Measurements from ENCODE around the gene RHCE.
"Not testable (repeated sequence)": the region's sequence is repeated elsewhere in the genome, so short reads cannot be mapped to it uniquely, and the experiment has no call there.

RHCE gene

GRCh38 chr1:25327864-25328790 is 92.5 kb downstream of the RHCE start:
- not testable (repeated sequence) for H2AFZ ChIP-seq (ENCODE audit: low read length); H2BK15ac ChIP-seq (ENCODE audit: low read length); H3K4ac ChIP-seq (ENCODE audit: low read length); H3K9me3 ChIP-seq (replicated peaks in 1 of 2; ENCODE audit: control insufficient read depth in 2 of 2, insufficient read depth in 1 of 2, low read depth in 1 of 2, low read length in 2 of 2); H3K4me2 ChIP-seq (ENCODE audit: insufficient read depth, low read length, poor library complexity, severe bottlenecking); H2BK120ac ChIP-seq (ENCODE audit: low read depth, low read length); DNase-seq (ENCODE audit: low spot score); H3K36me3 ChIP-seq (replicated peaks in 1 of 2; ENCODE audit: control insufficient read depth in 2 of 2, insufficient read depth in 2 of 2, low read length in 2 of 2); H2BK12ac ChIP-seq (ENCODE audit: low read length); H2BK5ac ChIP-seq (ENCODE audit: low read length); H3K9ac ChIP-seq (ENCODE audit: low read depth, low read length, poor library complexity); H3K14ac ChIP-seq (ENCODE audit: low read length); H3K27ac ChIP-seq (replicated peaks; ENCODE audit: low read length); H2AK5ac ChIP-seq (ENCODE audit: low read depth, low read length); H3K79me1 ChIP-seq (ENCODE audit: low read depth, low read length); H4K91ac ChIP-seq (ENCODE audit: low read depth, low read length, poor library complexity); H3K4me1 ChIP-seq (ENCODE audit: control insufficient read depth in 2 of 2, insufficient read depth in 1 of 2, low read depth in 1 of 2, low read length in 2 of 2); H3K18ac ChIP-seq (ENCODE audit: low read length); H3K27me3 ChIP-seq (ENCODE audit: control insufficient read depth in 3 of 3, insufficient read depth in 3 of 3, low read depth in 1 of 3, low read length in 3 of 3); H4K8ac ChIP-seq (ENCODE audit: low read depth, low read length); H3K23ac ChIP-seq (ENCODE audit: low read depth, low read length, poor library complexity); H3K4me3 ChIP-seq (ENCODE audit: low read length in 2 of 2)
- no CpG with 5 or more reads among the region's 17 CpGs for WGBS, 2 donors (ENCODE audit: extremely low coverage in 2 of 2, insufficient read length in 2 of 2, insufficient replicate concordance in 1 of 2)

DNA sequence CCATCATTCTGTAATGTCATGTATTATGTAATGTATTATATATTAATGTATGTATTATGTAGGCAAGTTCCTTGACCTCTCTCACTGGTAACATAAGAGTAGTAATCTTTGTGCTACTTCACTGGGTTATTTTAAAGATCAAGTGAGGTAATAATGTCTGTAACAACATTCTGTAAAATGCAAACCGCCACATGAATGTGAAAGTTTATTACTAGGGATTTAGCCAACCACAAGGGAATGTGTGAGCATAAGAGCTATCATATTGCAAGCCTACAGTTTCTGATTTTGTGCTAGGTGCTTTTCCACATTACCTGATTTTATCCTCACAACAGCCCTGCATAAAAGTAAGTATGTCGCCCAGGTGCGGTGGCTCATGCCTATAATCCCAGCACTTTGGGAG is 96.2 kb downstream of the RHCE start:
- H3K27ac ChIP-seq (replicated peaks; ENCODE audit: low read length); H4K91ac ChIP-seq (ENCODE audit: low read depth, low read length, poor library complexity); H2BK12ac ChIP-seq (ENCODE audit: low read length); H3K4me3 ChIP-seq (ENCODE audit: low read length in 2 of 2); H3K9me3 ChIP-seq (replicated peaks in 1 of 2; ENCODE audit: control insufficient read depth in 2 of 2, insufficient read depth in 1 of 2, low read depth in 1 of 2, low read length in 2 of 2); H3K14ac ChIP-seq (ENCODE audit: low read length); H2AK5ac ChIP-seq (ENCODE audit: low read depth, low read length); H3K36me3 ChIP-seq (replicated peaks in 1 of 2; ENCODE audit: control insufficient read depth in 2 of 2, insufficient read depth in 2 of 2, low read length in 2 of 2); H2AFZ ChIP-seq (ENCODE audit: low read length); H4K8ac ChIP-seq (ENCODE audit: low read depth, low read length); H3K9ac ChIP-seq (ENCODE audit: low read depth, low read length, poor library complexity); H3K27me3 ChIP-seq (ENCODE audit: control insufficient read depth in 3 of 3, insufficient read depth in 3 of 3, low read depth in 1 of 3, low read length in 3 of 3); H2BK5ac ChIP-seq (ENCODE audit: low read length); H3K79me1 ChIP-seq (ENCODE audit: low read depth, low read length); H3K18ac ChIP-seq (ENCODE audit: low read length); H3K23ac ChIP-seq (ENCODE audit: low read depth, low read length, poor library complexity); H2BK120ac ChIP-seq (ENCODE audit: low read depth, low read length); H3K4ac ChIP-seq (ENCODE audit: low read length); H2BK15ac ChIP-seq (ENCODE audit: low read length); H3K4me2 ChIP-seq (ENCODE audit: insufficient read depth, low read length, poor library complexity, severe bottlenecking); DNase-seq (ENCODE audit: low spot score); H3K4me1 ChIP-seq (ENCODE audit: control insufficient read depth in 2 of 2, insufficient read depth in 1 of 2, low read depth in 1 of 2, low read length in 2 of 2): not testable (repeated sequence)
- no CpG with 5 or more reads among the region's 3 CpGs for WGBS, 2 donors (ENCODE audit: extremely low coverage in 2 of 2, insufficient read length in 2 of 2, insufficient replicate concordance in 1 of 2)

DNA sequence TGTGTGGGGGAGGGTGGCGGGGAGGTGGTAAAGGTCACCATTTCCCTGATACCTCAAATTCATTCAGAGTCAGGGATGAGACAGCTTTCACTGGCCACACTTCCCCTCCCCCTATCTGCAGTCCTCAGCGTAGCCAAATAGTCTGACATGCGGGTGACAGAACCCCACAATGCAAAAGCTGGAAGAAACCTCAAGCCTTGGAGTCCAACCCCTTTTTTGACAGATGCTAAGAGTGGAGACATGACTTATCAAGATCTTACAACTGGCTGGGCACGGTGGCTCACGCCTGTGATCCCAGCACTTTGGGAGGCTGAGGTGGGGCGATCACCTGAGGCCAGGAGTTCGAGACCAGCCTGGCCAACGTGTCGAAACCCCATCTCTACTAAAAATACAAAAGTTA is 98.5 kb downstream of the RHCE start:
- H3K4me1 ChIP-seq (ENCODE audit: control insufficient read depth in 2 of 2, insufficient read depth in 1 of 2, low read depth in 1 of 2, low read length in 2 of 2); H3K4ac ChIP-seq (ENCODE audit: low read length); H2BK12ac ChIP-seq (ENCODE audit: low read length); H4K8ac ChIP-seq (ENCODE audit: low read depth, low read length); H2AK5ac ChIP-seq (ENCODE audit: low read depth, low read length); H2AFZ ChIP-seq (ENCODE audit: low read length); H2BK15ac ChIP-seq (ENCODE audit: low read length); DNase-seq (ENCODE audit: low spot score); H3K4me2 ChIP-seq (ENCODE audit: insufficient read depth, low read length, poor library complexity, severe bottlenecking); H3K18ac ChIP-seq (ENCODE audit: low read length); H4K91ac ChIP-seq (ENCODE audit: low read depth, low read length, poor library complexity); H3K9me3 ChIP-seq (replicated peaks in 1 of 2; ENCODE audit: control insufficient read depth in 2 of 2, insufficient read depth in 1 of 2, low read depth in 1 of 2, low read length in 2 of 2); H3K23ac ChIP-seq (ENCODE audit: low read depth, low read length, poor library complexity); H3K79me1 ChIP-seq (ENCODE audit: low read depth, low read length); H2BK120ac ChIP-seq (ENCODE audit: low read depth, low read length); H3K27me3 ChIP-seq (ENCODE audit: control insufficient read depth in 3 of 3, insufficient read depth in 3 of 3, low read depth in 1 of 3, low read length in 3 of 3); H3K4me3 ChIP-seq (ENCODE audit: low read length in 2 of 2); H2BK5ac ChIP-seq (ENCODE audit: low read length); H3K14ac ChIP-seq (ENCODE audit: low read length); H3K9ac ChIP-seq (ENCODE audit: low read depth, low read length, poor library complexity); H3K36me3 ChIP-seq (replicated peaks in 1 of 2; ENCODE audit: control insufficient read depth in 2 of 2, insufficient read depth in 2 of 2, low read length in 2 of 2); H3K27ac ChIP-seq (replicated peaks; ENCODE audit: low read length): not testable (repeated sequence)
- WGBS, 2 donors (ENCODE audit: extremely low coverage in 2 of 2, insufficient read length in 2 of 2, insufficient replicate concordance in 1 of 2) = no CpG with 5 or more reads among the region's 9 CpGs

DNA sequence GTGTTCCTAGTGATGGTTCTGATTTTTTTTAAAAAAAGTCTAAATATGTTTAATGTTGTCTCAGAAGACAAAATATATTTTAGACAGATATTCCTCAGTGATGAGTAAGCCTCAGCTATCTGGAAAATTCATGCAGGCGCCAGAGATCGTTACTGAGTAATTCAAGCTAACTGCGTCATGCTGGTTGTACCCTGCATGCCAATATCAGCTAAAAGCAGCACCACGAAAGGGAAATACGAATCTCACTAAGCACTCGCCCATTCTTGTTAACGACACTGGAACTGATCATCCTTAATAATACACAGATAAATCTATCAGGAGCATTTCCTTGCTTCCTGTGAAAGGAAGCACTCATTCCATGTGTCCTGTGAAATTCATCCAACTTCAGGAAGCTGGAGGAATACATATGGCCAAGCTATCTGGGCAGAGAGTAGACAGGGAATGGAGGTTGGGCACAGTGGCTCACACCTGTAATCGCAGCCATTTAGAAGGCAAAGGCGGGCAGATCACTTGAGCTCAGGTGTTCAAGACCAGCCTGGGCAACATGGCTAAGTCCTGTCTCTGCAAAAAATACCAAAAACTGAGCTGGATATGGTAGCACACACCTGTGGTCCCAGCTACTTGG is 100.2 kb downstream of the RHCE start:
- not testable (repeated sequence) for H3K4me2 ChIP-seq (ENCODE audit: insufficient read depth, low read length, poor library complexity, severe bottlenecking); H2BK120ac ChIP-seq (ENCODE audit: low read depth, low read length); H2BK5ac ChIP-seq (ENCODE audit: low read length); H2BK12ac ChIP-seq (ENCODE audit: low read length); DNase-seq (ENCODE audit: low spot score); H3K4me1 ChIP-seq (ENCODE audit: control insufficient read depth in 2 of 2, insufficient read depth in 1 of 2, low read depth in 1 of 2, low read length in 2 of 2); H4K8ac ChIP-seq (ENCODE audit: low read depth, low read length); H3K14ac ChIP-seq (ENCODE audit: low read length); H3K36me3 ChIP-seq (replicated peaks in 1 of 2; ENCODE audit: control insufficient read depth in 2 of 2, insufficient read depth in 2 of 2, low read length in 2 of 2); H3K9me3 ChIP-seq (replicated peaks in 1 of 2; ENCODE audit: control insufficient read depth in 2 of 2, insufficient read depth in 1 of 2, low read depth in 1 of 2, low read length in 2 of 2); H2AK5ac ChIP-seq (ENCODE audit: low read depth, low read length); H3K9ac ChIP-seq (ENCODE audit: low read depth, low read length, poor library complexity); H3K4me3 ChIP-seq (ENCODE audit: low read length in 2 of 2); H3K4ac ChIP-seq (ENCODE audit: low read length); H3K23ac ChIP-seq (ENCODE audit: low read depth, low read length, poor library complexity); H3K18ac ChIP-seq (ENCODE audit: low read length); H2AFZ ChIP-seq (ENCODE audit: low read length); H2BK15ac ChIP-seq (ENCODE audit: low read length); H3K79me1 ChIP-seq (ENCODE audit: low read depth, low read length); H3K27ac ChIP-seq (replicated peaks; ENCODE audit: low read length); H3K27me3 ChIP-seq (ENCODE audit: control insufficient read depth in 3 of 3, insufficient read depth in 3 of 3, low read depth in 1 of 3, low read length in 3 of 3); H4K91ac ChIP-seq (ENCODE audit: low read depth, low read length, poor library complexity)
- no CpG with 5 or more reads among the region's 9 CpGs for WGBS, 2 donors (ENCODE audit: extremely low coverage in 2 of 2, insufficient read length in 2 of 2, insufficient replicate concordance in 1 of 2)

Measured in neuronal stem cell (in vitro differentiated cells).